OCI-LY3 (cell line): ENCODE measurements around the gene NELL2.

Experiments used
- EZH2phosphoT487 ChIP-seq: fragments of 200-600 bp; shearing (Covaris generic); IDR thresholded peaks from 2 replicates; pipeline ENCODE4 v1.6.1; 2018; ENCODE audit warnings: antibody characterized with exemption, mixed run types, low read depth
- TF ChIP-seq, protein P1 (sequence below): fragments of 200-600, 300-600 bp; sonication (generic); IDR thresholded peaks from 2 replicates; pipeline ENCODE4 v1.5.1; 2014; ENCODE audit warnings: antibody characterized with exemption, low read length, low read depth

GRCh38 chr12:44589697-44590096 lies 286.4 kb downstream of the NELL2 start:
- TF ChIP-seq, protein P1, sequence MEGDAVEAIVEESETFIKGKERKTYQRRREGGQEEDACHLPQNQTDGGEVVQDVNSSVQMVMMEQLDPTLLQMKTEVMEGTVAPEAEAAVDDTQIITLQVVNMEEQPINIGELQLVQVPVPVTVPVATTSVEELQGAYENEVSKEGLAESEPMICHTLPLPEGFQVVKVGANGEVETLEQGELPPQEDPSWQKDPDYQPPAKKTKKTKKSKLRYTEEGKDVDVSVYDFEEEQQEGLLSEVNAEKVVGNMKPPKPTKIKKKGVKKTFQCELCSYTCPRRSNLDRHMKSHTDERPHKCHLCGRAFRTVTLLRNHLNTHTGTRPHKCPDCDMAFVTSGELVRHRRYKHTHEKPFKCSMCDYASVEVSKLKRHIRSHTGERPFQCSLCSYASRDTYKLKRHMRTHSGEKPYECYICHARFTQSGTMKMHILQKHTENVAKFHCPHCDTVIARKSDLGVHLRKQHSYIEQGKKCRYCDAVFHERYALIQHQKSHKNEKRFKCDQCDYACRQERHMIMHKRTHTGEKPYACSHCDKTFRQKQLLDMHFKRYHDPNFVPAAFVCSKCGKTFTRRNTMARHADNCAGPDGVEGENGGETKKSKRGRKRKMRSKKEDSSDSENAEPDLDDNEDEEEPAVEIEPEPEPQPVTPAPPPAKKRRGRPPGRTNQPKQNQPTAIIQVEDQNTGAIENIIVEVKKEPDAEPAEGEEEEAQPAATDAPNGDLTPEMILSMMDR, result no peak
- TF ChIP-seq EZH2phosphoT487, result no peak
